Hematopoietic multipotent progenitor cell treated with erythropoietin and hydrocortisone succinate and interleukin-3 and kit ligand, for 15 days (in vitro differentiated cells): Measurements from ENCODE around the gene MYMK.

Experiments
- DNase-seq: peaks from one replicate; pipeline ENCODE4 v3.0.0-alpha.2; 2015; ENCODE audit warnings: low spot score

MYMK gene

GRCh38 chr9:133557581-133557980 is 32.8 kb upstream of the MYMK start:
- no peak for DNase-seq

- no peak for DNase-seq
These were observed 31.6 kb upstream of the MYMK start for GRCh38 chr9:133556354-133556753.

- no peak for DNase-seq
These were observed 30.0 kb upstream of the MYMK start for GRCh38 chr9:133554729-133555128.

GRCh38 chr9:133553973-133554713 is 29.4 kb upstream of the MYMK start:
- DNase-seq, result no peak

- no peak for DNase-seq
These were observed 28.4 kb upstream of the MYMK start for GRCh38 chr9:133553123-133553522.

- no peak for DNase-seq
These were observed 27.5 kb upstream of the MYMK start for GRCh38 chr9:133552236-133552635.

- DNase-seq, result no peak
These were observed 26.7 kb upstream of the MYMK start for GRCh38 chr9:133551446-133551845.

GRCh38 chr9:133547116-133547515 is 22.4 kb upstream of the MYMK start:
- no peak for DNase-seq

- no peak for DNase-seq
These were observed 21.5 kb upstream of the MYMK start for GRCh38 chr9:133546287-133546680.

GRCh38 chr9:133545494-133546286 is 20.9 kb upstream of the MYMK start:
- DNase-seq, result no peak

GRCh38 chr9:133543772-133544467 is 19.2 kb upstream of the MYMK start:
- DNase-seq, result no peak

- no peak for DNase-seq
These were observed 17.2 kb upstream of the MYMK start for GRCh38 chr9:133542002-133542401.

GRCh38 chr9:133540698-133541025 is 15.9 kb upstream of the MYMK start:
- DNase-seq, result no peak

GRCh38 chr9:133539991-133540697 is 15.4 kb upstream of the MYMK start:
- DNase-seq, result no peak

- DNase-seq, result no peak
These were observed 14.4 kb upstream of the MYMK start for GRCh38 chr9:133538851-133539833.

GRCh38 chr9:133538176-133538575 is 13.4 kb upstream of the MYMK start:
- DNase-seq, result no peak

GRCh38 chr9:133537257-133537656 is 12.5 kb upstream of the MYMK start:
- DNase-seq, result no peak

GRCh38 chr9:133536536-133536935 is 11.8 kb upstream of the MYMK start:
- no peak for DNase-seq

GRCh38 chr9:133536080-133536479 is 11.3 kb upstream of the MYMK start:
- no peak for DNase-seq

GRCh38 chr9:133535306-133535877 is 10.6 kb upstream of the MYMK start:
- DNase-seq, result no peak
